Fibroblast of lung (primary cell): ENCODE data around the gene USP46. TPM values are rescaled to one million over a fixed set of nuclear protein-coding genes. Genes with fewer than 3 reads are reported as not detected.

ENCODE experiments used
- DNase-seq, 2 donors: peaks; one replicate each; pipeline versions ENCODE4 v3.0.0 to v3.0.0-alpha.2; 2010; ENCODE audit warnings: low read depth in 2 of 2
- H2AFZ ChIP-seq: 2 replicates; pipeline ENCODE4 v1.5.1; 2012; ENCODE audit warnings: low read length, control low read depth, inconsistent platforms
- H3K27ac ChIP-seq: 2 replicates; pipeline ENCODE4 v1.5.1; 2011; ENCODE audit warnings: low read length, control low read depth; ENCODE audit not compliant: insufficient read depth
- H3K27me3 ChIP-seq: 2 replicates; pipeline ENCODE4 v1.5.1; 2011; ENCODE audit warnings: mild to moderate bottlenecking, low read length; ENCODE audit not compliant: control insufficient read depth, insufficient read depth
- H3K36me3 ChIP-seq: 2 replicates; pipeline ENCODE4 v1.5.1; 2011; ENCODE audit warnings: low read length; ENCODE audit not compliant: control insufficient read depth, insufficient read depth
- H3K4me1 ChIP-seq: 2 replicates; pipeline ENCODE4 v1.5.1; 2011; ENCODE audit warnings: low read length; ENCODE audit not compliant: control insufficient read depth, insufficient read depth; ENCODE audit errors: extremely low read depth
- H3K4me2 ChIP-seq: 2 replicates; pipeline ENCODE4 v1.5.1; 2011; ENCODE audit warnings: low read length, control low read depth; ENCODE audit not compliant: insufficient read depth; ENCODE audit errors: extremely low read depth
- H3K4me3 ChIP-seq, 4 experiments: fragments of 200-600 bp in 1 of 4; sonication (generic) in 1 of 4; replicated peaks in 1 of 4; 2 replicates each; pipeline ENCODE4 v1.5.1; 2011 to 2016; ENCODE audit warnings: low read length in 4 of 4, low read depth in 3 of 4, mild to moderate bottlenecking in 3 of 4, control low read depth in 2 of 4, inconsistent platforms in 1 of 4, mixed read lengths in 1 of 4; ENCODE audit not compliant: insufficient read depth in 1 of 4; ENCODE audit errors: control extremely low read depth in 1 of 4
- H3K79me2 ChIP-seq: 2 replicates; pipeline ENCODE4 v1.5.1; 2012; ENCODE audit warnings: mild to moderate bottlenecking, low read length, inconsistent platforms; ENCODE audit not compliant: control insufficient read depth, insufficient read depth
- H3K9ac ChIP-seq: 2 replicates; pipeline ENCODE4 v1.5.1; 2011; ENCODE audit warnings: mild to moderate bottlenecking, low read length, control low read depth; ENCODE audit not compliant: insufficient read depth
- H3K9me3 ChIP-seq: 2 replicates; pipeline ENCODE4 v1.5.1; 2012; ENCODE audit warnings: low read depth, low read length; ENCODE audit not compliant: control insufficient read depth, insufficient read depth
- H4K20me1 ChIP-seq: 2 replicates; pipeline ENCODE4 v1.5.1; 2011; ENCODE audit warnings: low read length; ENCODE audit not compliant: control insufficient read depth, insufficient read depth; ENCODE audit errors: extremely low read depth
- CTCF ChIP-seq, 2 donors: IDR thresholded peaks in 1 of 2; conservative IDR thresholded peaks in 1 of 2; 1 replicate in 1 of 2; 2 replicates in 1 of 2; pipeline ENCODE4 v1.5.1; 2011 to 2012; ENCODE audit warnings: low read length in 2 of 2, control low read depth in 1 of 2, inconsistent platforms in 1 of 2, low read depth in 1 of 2, mild to moderate bottlenecking in 1 of 2
- EZH2 ChIP-seq: IDR thresholded peaks from 2 replicates; pipeline ENCODE4 v1.5.1; 2012; ENCODE audit warnings: low read length, control low read depth, mild to moderate bottlenecking; ENCODE audit errors: missing control alignments
- polyA plus RNA-seq, 2 donors: library from polyadenylated mRNA; depleted of rRNA in 1 of 2; stranded (reverse) in 1 of 2; unstranded in 1 of 2; fragments of >200 nt; gene quantifications; 2 replicates each; pipeline ENCODE4 v1.2.1, GENCODE V29; 2011 to 2012; ENCODE audit warnings: missing spikeins in 1 of 2
- total RNA-seq: library from RNA; depleted of rRNA; stranded (reverse); fragments of >200 nt; gene quantifications from 2 replicates; pipeline ENCODE4 v1.2.1, GENCODE V29; 2014

The USP46 gene
- total and polyA plus RNA-seq, 2 donors (not counting 1 experiment from before 2014, with no cell fraction given) = 14.4 to 21.8 TPM

GRCh38 chr4:52685316-52685715 lies 26.2 kb upstream of the USP46 start:
- Histone ChIP-seq H2AFZ (no peak overlapping the region), H3K36me3 (no peaks in the 10 kb centered on the region), H3K79me2 (no peaks in the 10 kb centered on the region), H3K27ac (no peak overlapping the region), H3K9ac (no peak overlapping the region), H3K27me3 (no peaks in the 10 kb centered on the region), H3K4me3 (no peak overlapping the region), H3K4me1 (no peaks in the 10 kb centered on the region), H3K4me2 (no peak overlapping the region), H4K20me1 (no peaks in the 10 kb centered on the region), H3K9me3 (no peaks in the 10 kb centered on the region)
- no peak for TF ChIP-seq EZH2
- no peak for TF ChIP-seq CTCF (conservative IDR thresholded peaks at IDR 0.05 in 1 of 2, IDR thresholded peaks at IDR 0.05 in 1 of 2; ENCODE audit: low read depth in 1 of 2, low read length in 2 of 2)
- no peak for DNase-seq

GRCh38 chr4:52684896-52685295 lies 25.8 kb upstream of the USP46 start:
- TF ChIP-seq EZH2 (no peak), CTCF (conservative IDR thresholded peaks at IDR 0.05 in 1 of 2, IDR thresholded peaks at IDR 0.05 in 1 of 2; ENCODE audit: low read depth in 1 of 2, low read length in 2 of 2) (no peak)

GRCh38 chr4:52680381-52680780 lies 21.3 kb upstream of the USP46 start:
- no peaks in the 10 kb centered on the region for H3K4me1 ChIP-seq
- no peak overlapping the region for H3K9ac ChIP-seq
- no peak overlapping the region for H2AFZ ChIP-seq
- no peaks in the 10 kb centered on the region for H3K36me3 ChIP-seq
- H4K20me1 ChIP-seq = no peaks in the 10 kb centered on the region
- H3K79me2 ChIP-seq = no peaks in the 10 kb centered on the region
- H3K27ac ChIP-seq = no peak overlapping the region
- no peak overlapping the region for H3K4me2 ChIP-seq
- no peak overlapping the region for H3K4me3 ChIP-seq
- no peaks in the 10 kb centered on the region for H3K27me3 ChIP-seq
- no peak for TF ChIP-seq CTCF (conservative IDR thresholded peaks at IDR 0.05 in 1 of 2, IDR thresholded peaks at IDR 0.05 in 1 of 2; ENCODE audit: low read depth in 1 of 2, low read length in 2 of 2)
- no peak for TF ChIP-seq EZH2
- H3K9me3 ChIP-seq = no peaks in the 10 kb centered on the region
- no peak for DNase-seq

More at GRCh38 chr4:52684896-52685295, 25.8 kb upstream of the USP46 start:
- no peak overlapping the region for H3K4me2 ChIP-seq
- DNase-seq = no peak
- no peaks in the 10 kb centered on the region for H3K79me2 ChIP-seq
- no peak overlapping the region for H3K27ac ChIP-seq
- H3K4me3 ChIP-seq = no peak overlapping the region
- no peaks in the 10 kb centered on the region for H3K4me1 ChIP-seq
- no peaks in the 10 kb centered on the region for H3K9me3 ChIP-seq
- no peak overlapping the region for H3K9ac ChIP-seq
- H3K27me3 ChIP-seq = no peaks in the 10 kb centered on the region
- no peak overlapping the region for H2AFZ ChIP-seq
- no peaks in the 10 kb centered on the region for H4K20me1 ChIP-seq
- no peaks in the 10 kb centered on the region for H3K36me3 ChIP-seq
